Thymus (tissue), 11 donors: Measurements from ENCODE around the gene SIDT1. TPM values are rescaled to one million over a fixed set of nuclear protein-coding genes. Genes with fewer than 3 reads are reported as not detected.

ENCODE experiments used
- DNase-seq, 9 donors: peaks; one replicate each; pipeline ENCODE4 v3.0.0-alpha.2; 2013; ENCODE audit warnings: low spot score in 9 of 9, low read depth in 6 of 9, missing footprints in 1 of 9
- H3K27ac ChIP-seq, 2 donors: one replicate each; pipeline ENCODE4 v1.5.1; 2013; ENCODE audit warnings: control low read depth in 1 of 2, low read depth in 1 of 2, low read length in 1 of 2, mild to moderate bottlenecking in 1 of 2, moderate library complexity in 1 of 2
- H3K27me3 ChIP-seq, 2 donors: one replicate each; pipeline ENCODE4 v1.5.1; 2013; ENCODE audit warnings: low read length in 1 of 2; ENCODE audit not compliant: control insufficient read depth in 2 of 2, insufficient read depth in 1 of 2
- H3K36me3 ChIP-seq, 2 donors: one replicate each; pipeline ENCODE4 v1.5.1; 2013; ENCODE audit warnings: low read length in 1 of 2, mild to moderate bottlenecking in 1 of 2, moderate library complexity in 1 of 2; ENCODE audit not compliant: control insufficient read depth in 2 of 2, insufficient read depth in 2 of 2
- H3K4me1 ChIP-seq, 2 donors: one replicate each; pipeline ENCODE4 v1.5.1; 2013; ENCODE audit warnings: low read length in 2 of 2; ENCODE audit not compliant: control insufficient read depth in 2 of 2, insufficient read depth in 2 of 2
- H3K4me3 ChIP-seq, 2 donors: one replicate each; pipeline ENCODE4 v1.5.1; 2013; ENCODE audit warnings: low read length in 2 of 2, control low read depth in 1 of 2, mild to moderate bottlenecking in 1 of 2
- H3K9me3 ChIP-seq, 2 donors: one replicate each; pipeline ENCODE4 v1.5.1; 2013; ENCODE audit warnings: low read length in 1 of 2, mild to moderate bottlenecking in 1 of 2; ENCODE audit not compliant: control insufficient read depth in 2 of 2, insufficient read depth in 1 of 2
- WGBS: extraction: QIAGEN DNeasy Blood & Tissue Kit; methylation state at CpG from one replicate; pipeline ENCODE4 v1.1.7; 2013; 5-methylcytosine and 5-hydroxymethylcytosine counted together
- polyA plus RNA-seq: library from polyadenylated mRNA; stranded (reverse); fragments of 200-250 nt; gene quantifications from one replicate; pipeline ENCODE4 v1.2.3, GENCODE V29; 2013
- total RNA-seq: library from RNA; stranded (reverse); fragments of 120-200 nt; gene quantifications from one replicate; pipeline ENCODE4 v1.2.4, GENCODE V29; 2013
- donor health status: healthy.

SIDT1 gene
- total and polyA plus RNA-seq, 2 donors: 4.2 to 12.6 TPM

DNA sequence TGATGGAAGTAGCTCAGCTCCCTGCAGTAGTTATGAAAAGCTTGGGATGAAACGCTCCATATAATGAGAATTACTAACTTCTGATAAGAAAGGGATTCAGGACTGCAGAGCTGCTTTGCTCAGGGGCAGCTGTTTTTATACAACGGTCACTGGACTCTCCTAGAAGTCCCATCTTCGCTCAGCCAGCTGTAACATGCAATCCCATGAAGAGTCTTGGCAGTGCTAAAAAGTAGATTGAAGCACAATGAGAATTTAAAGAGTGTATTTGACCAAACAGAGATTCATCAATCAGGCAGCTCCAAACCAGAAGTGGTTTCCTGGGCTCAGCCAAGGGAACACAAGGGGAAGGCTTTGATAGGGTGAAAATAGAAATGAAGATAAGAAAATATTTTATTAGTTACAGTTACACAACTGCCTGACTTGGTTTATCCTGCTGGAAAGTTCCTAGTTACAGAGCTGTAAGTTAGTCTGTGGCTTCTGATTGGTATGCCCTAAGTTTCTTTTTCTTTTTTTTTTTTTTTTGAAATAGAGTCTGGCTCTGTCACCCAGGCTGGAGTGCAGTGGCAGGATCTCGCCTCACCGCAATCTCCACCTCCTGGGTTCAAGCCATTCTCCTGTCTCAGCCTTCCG lies 24.1 kb downstream of the SIDT1 start:
- Histone ChIP-seq H3K27me3 (no peaks in the 10 kb centered on the region), H3K4me3 (no peak overlapping the region), H3K9me3 (no peaks in the 10 kb centered on the region), H3K4me1 (peaks cover 0 to 2% of the 10 kb centered on the region in 2 donors), H3K36me3 (no peaks in the 10 kb centered on the region), H3K27ac (no peak overlapping the region)
- no peak for DNase-seq
- 96% methylated on average over 6 of the region's 6 CpGs for WGBS

DNA sequence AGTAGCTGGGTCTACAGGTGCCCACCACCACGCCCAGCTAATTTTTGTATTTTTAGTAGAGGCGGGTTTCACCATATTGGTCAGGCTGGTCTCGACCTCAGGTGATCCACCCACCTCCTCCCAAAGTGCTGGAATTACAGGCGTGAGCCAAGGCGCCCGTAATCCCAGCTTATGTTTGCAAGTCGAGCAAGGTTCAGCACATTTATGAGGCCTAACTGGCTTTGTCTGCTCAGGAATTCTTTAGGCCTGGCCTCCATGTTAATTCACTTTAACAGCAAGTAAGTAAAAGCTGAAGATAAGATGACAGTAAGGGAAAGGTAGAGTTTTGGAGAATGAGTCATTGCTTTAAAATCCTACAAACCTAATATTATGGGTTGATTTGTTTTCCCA lies 24.6 kb downstream of the SIDT1 start:
- Histone ChIP-seq H3K36me3 (no peaks in the 10 kb centered on the region), H3K4me1 (peaks cover 0 to 2% of the 10 kb centered on the region in 2 donors), H3K27ac (no peak overlapping the region), H3K4me3 (no peak overlapping the region), H3K27me3 (no peaks in the 10 kb centered on the region), H3K9me3 (no peaks in the 10 kb centered on the region)
- DNase-seq: no peak
- WGBS: 98% methylated on average over 7 of the region's 7 CpGs

DNA sequence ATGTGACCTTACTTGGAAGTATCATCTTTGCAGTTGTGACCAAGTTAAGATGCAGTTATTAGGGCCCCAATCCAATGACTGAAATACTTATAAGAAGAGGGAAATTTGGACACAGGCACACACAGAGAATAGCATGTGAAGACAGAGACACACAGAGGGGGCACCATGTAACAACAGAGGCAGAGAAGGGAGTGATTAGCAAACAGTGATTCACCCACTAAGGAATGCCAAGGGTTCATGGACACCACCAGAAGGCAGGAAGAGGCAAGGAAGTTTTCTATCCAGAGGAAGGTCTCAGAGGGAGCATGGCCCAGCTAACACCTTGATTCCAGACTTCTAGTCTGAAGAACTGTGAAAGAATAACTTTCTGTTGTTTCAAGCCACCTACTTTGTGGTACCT lies 25.0 kb downstream of the SIDT1 start:
- Histone ChIP-seq H3K27ac (no peak overlapping the region), H3K36me3 (no peaks in the 10 kb centered on the region), H3K27me3 (no peaks in the 10 kb centered on the region), H3K4me3 (no peak overlapping the region), H3K9me3 (no peaks in the 10 kb centered on the region), H3K4me1 (peaks cover 0 to 2% of the 10 kb centered on the region in 2 donors)
- no peak for DNase-seq

DNA sequence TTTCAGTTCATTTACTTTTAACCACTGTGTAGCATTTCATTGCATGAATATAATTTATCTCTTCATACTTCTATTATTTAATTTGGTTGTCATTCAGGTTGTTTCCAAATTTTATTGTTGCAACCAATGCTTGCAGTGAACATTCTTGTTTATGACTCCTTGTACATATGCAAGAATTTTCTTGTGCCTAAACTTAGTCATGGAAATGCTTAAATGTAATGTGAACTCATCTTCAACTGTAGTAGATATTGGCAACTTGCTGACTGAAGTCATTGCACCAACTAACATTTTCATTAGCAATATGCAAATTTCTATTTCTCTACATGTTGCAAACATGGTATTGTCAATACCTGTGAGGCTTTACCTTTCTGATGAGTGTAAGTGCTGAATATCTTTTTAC lies 26.7 kb downstream of the SIDT1 start:
- no peaks in the 10 kb centered on the region for H3K36me3 ChIP-seq
- H3K27ac ChIP-seq: no peak overlapping the region
- no peaks in the 10 kb centered on the region for H3K27me3 ChIP-seq
- H3K4me3 ChIP-seq: no peak overlapping the region
- no peak for DNase-seq
- H3K9me3 ChIP-seq: no peaks in the 10 kb centered on the region
- H3K4me1 ChIP-seq: peaks cover 0 to 2% of the 10 kb centered on the region in 2 donors

DNA sequence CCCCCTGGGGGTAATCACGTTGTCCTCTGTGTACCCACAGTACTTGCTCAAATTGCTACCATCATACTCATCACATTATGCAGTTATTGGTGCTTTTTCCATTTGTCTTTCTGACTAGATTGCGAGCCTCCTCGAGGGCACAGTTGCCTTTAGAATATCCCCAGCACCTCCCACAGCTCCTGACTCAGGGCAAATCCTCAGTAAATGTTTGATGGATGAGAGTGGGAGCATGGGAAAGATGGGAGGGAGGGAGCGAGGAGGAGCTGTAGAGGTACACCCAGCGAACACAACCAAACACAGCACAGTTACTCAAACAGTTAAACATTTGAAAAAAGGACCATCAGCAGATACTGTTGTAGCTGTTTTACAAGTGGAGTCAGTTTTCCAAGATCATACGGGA lies 27.9 kb downstream of the SIDT1 start:
- H3K36me3 ChIP-seq: no peaks in the 10 kb centered on the region
- WGBS: 96% methylated on average over 6 of the region's 6 CpGs
- H3K27me3 ChIP-seq: no peaks in the 10 kb centered on the region

DNA sequence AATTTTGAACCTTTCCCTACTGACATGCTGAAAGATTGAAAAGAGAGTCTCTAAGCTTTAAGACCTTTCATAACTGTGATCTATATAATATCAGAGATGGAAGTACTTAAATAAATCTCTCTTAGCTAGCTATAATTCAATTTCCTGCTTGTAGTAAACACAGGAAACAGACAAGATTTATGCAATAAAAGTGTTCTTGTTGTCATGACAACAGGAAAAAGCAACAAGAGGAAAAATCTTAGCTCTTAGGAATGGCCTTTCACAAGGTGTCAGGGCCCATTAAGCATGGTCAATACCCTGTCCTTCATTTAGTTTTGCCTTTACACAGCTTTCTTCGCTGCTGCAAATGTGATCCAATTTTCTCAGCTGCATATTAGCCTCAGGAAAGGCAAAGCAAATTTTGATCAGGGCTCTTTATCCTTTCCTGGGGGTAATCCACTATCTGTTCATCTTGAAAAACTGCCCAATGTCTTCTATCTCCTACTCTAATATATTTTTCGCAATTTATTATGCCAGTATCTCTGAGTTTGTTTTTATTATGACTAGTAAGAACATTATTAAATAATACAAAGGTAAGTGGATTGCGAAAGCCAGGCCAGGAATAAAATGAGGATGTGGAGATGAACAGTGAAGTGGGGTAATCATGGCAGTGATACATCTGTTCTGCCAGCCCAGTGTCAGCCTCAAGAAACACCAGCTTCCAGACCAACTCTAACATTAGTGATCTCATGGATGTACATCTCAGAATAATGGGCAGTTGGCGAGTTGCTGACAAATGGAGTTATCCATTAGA lies 28.7 kb downstream of the SIDT1 start:
- peak in 1 of 9 donors; percentile 42 for DNase-seq
- no peak overlapping the region for H3K4me3 ChIP-seq
- no peaks in the 10 kb centered on the region for H3K9me3 ChIP-seq
- H3K27ac ChIP-seq: no peak overlapping the region
- no peaks in the 10 kb centered on the region for H3K27me3 ChIP-seq
- 97% methylated on average over 4 of the region's 4 CpGs for WGBS
- H3K36me3 ChIP-seq: no peaks in the 10 kb centered on the region
- peaks cover 0 to 2% of the 10 kb centered on the region in 2 donors for H3K4me1 ChIP-seq

More for the DNA sequence above, 27.9 kb downstream of the SIDT1 start:
- no peaks in the 10 kb centered on the region for H3K9me3 ChIP-seq
- no peak for DNase-seq
- no peak overlapping the region for H3K4me3 ChIP-seq
- H3K27ac ChIP-seq: no peak overlapping the region
- H3K4me1 ChIP-seq: peaks cover 0 to 2% of the 10 kb centered on the region in 2 donors

DNA sequence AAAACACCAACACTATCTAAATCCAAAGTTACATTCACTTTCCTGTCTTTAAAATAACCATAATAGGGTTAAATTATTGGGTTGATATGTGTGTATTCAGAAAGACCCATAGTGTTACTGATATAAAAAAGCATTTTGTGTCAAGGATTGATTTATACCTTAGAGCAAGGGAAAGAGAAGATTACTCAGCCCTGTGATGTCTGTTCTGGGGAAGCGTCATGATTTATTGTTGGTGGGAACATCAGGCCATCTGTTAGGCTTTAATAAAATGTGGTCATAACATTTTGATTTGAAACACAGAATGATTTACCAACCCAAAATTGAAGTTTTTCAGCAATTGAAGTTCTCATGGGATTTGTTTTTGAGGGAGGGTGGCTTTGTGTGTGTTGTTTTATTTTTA lies 33.2 kb downstream of the SIDT1 start:
- Histone ChIP-seq H3K4me3 (no peak overlapping the region), H3K27ac (no peak overlapping the region), H3K4me1 (peaks cover 0 to 2% of the 10 kb centered on the region in 2 donors), H3K36me3 (peaks cover 4 to 7% of the 10 kb centered on the region in 2 donors), H3K9me3 (no peaks in the 10 kb centered on the region), H3K27me3 (no peaks in the 10 kb centered on the region)
- whole genome bisulfite sequencing: 97% methylated on average over 1 of the region's 1 CpG
- no peak for DNase-seq

DNA sequence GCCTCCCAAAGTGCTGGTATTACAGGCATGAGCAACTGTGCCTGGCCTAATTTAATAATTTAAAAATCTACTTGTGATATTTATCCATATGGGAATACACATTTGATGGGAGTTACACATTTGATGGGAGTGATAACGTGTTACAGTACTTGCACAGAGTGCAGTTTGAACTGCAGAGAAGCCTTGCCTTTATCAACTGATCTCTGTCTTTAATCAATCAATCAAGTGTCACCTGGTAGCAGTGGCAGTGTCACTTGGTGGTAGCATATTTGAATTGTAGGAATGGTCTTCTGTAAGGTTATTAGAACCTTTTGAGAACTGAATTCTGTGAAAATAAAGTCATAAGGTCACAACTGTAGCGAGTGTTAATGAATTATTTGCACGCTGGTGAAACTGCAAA lies 37.8 kb downstream of the SIDT1 start:
- no peaks in the 10 kb centered on the region for H3K4me1 ChIP-seq
- peaks cover 4 to 7% of the 10 kb centered on the region in 2 donors for H3K36me3 ChIP-seq
- H3K27me3 ChIP-seq: no peaks in the 10 kb centered on the region
- 97% methylated on average over 3 of the region's 3 CpGs for WGBS
- DNase-seq: no peak
- H3K9me3 ChIP-seq: no peaks in the 10 kb centered on the region
- no peak overlapping the region for H3K4me3 ChIP-seq
- H3K27ac ChIP-seq: no peak overlapping the region

DNA sequence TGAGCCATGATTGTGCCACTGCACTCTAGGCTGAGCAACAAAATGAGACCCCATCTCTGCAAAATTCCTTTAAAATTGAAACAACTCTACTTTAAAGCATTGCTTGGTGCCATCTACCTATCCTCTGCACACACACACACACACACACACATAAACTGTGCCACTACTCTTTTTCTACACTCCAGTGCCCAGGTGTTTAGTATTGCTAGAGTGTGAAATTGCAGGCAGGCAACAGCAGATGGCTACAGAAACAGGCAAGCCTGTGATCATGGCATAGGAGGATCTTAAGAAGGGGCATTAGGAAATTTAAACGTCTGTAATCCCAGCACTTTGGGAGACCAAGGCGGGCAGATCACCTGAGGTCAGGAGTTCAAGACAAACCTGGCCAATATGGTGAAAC lies 39.0 kb downstream of the SIDT1 start:
- no peaks in the 10 kb centered on the region for H3K4me1 ChIP-seq
- no peaks in the 10 kb centered on the region for H3K9me3 ChIP-seq
- DNase-seq: no peak
- H3K4me3 ChIP-seq: no peak overlapping the region
- H3K27ac ChIP-seq: no peak overlapping the region
- 77% methylated on average over 2 of the region's 2 CpGs for WGBS
- H3K27me3 ChIP-seq: no peaks in the 10 kb centered on the region
- peaks cover 4 to 7% of the 10 kb centered on the region in 2 donors for H3K36me3 ChIP-seq
